ENCODE measurements around the gene BAIAP2L2. TPM values are rescaled to one million over a fixed set of nuclear protein-coding genes. Genes with fewer than 3 reads are reported as not detected.
A peak's percentile ranks its signal among the peaks of the same experiment; 100 is the strongest.

The BAIAP2L2 gene
- total RNA-seq, 4 donors from 2014 or later, result 0.59 to 1.7 TPM; not detected in 2

- no peaks in the 10 kb centered on the region for H3K36me3 ChIP-seq
- TF ChIP-seq POLR2A (IDR thresholded peaks at IDR 0.05) (peak in 1 of 2 donors; percentile 12), CTCF (IDR thresholded peaks at IDR 0.05) (peak; percentile 82 to 96 (median 89))
- no peaks in the 10 kb centered on the region for H3K4me1 ChIP-seq
- intact Hi-C loops (cut with DNase I; ENCODE audit: low total_unique reads), result no loop called here
- no peak overlapping the region for H3K4me3 ChIP-seq
- no peaks in the 10 kb centered on the region for H3K9me3 ChIP-seq
- no peaks in the 10 kb centered on the region for H3K27me3 ChIP-seq
- no peak overlapping the region for H3K27ac ChIP-seq
- peak; percentile 74 to 76 for DNase-seq
Measured at GRCh38 chr22:38051900-38052862, 58.3 kb downstream of the BAIAP2L2 start.

GRCh38 chr22:38051261-38051660, 59.2 kb downstream of the BAIAP2L2 start:
- TF ChIP-seq POLR2A (IDR thresholded peaks at IDR 0.05), result no peak
- no peak for TF ChIP-seq CTCF (IDR thresholded peaks at IDR 0.05)
- Histone ChIP-seq H3K27ac (no peak overlapping the region), H3K36me3 (no peaks in the 10 kb centered on the region), H3K27me3 (no peaks in the 10 kb centered on the region), H3K9me3 (no peaks in the 10 kb centered on the region), H3K4me3 (no peak overlapping the region), H3K4me1 (no peaks in the 10 kb centered on the region)
- DNase-seq, result no peak
- intact Hi-C loops (cut with DNase I; ENCODE audit: low total_unique reads), result no loop called here

- intact Hi-C loops (cut with DNase I; ENCODE audit: low total_unique reads), result no loop called here
Measured at GRCh38 chr22:38050720-38051119, 59.8 kb downstream of the BAIAP2L2 start.

GRCh38 chr22:38049812-38050619, 60.5 kb downstream of the BAIAP2L2 start:
- Histone ChIP-seq H3K4me3 (no peak overlapping the region), H3K36me3 (no peaks in the 10 kb centered on the region), H3K27ac (no peak overlapping the region), H3K4me1 (no peaks in the 10 kb centered on the region), H3K9me3 (no peaks in the 10 kb centered on the region), H3K27me3 (no peaks in the 10 kb centered on the region)
- no peak for DNase-seq
- intact Hi-C loops (cut with DNase I; ENCODE audit: low total_unique reads), result no loop called here
- TF ChIP-seq POLR2A (IDR thresholded peaks at IDR 0.05) (no peak), CTCF (IDR thresholded peaks at IDR 0.05) (no peak)

More at GRCh38 chr22:38050720-38051119, 59.8 kb downstream of the BAIAP2L2 start:
- no peaks in the 10 kb centered on the region for H3K27me3 ChIP-seq
- no peaks in the 10 kb centered on the region for H3K4me1 ChIP-seq
- H3K9me3 ChIP-seq, result no peaks in the 10 kb centered on the region
- TF ChIP-seq CTCF (IDR thresholded peaks at IDR 0.05) (no peak), POLR2A (IDR thresholded peaks at IDR 0.05) (no peak)
- no peak overlapping the region for H3K27ac ChIP-seq
- no peaks in the 10 kb centered on the region for H3K36me3 ChIP-seq
- H3K4me3 ChIP-seq, result no peak overlapping the region
- DNase-seq, result no peak

Measured in uterus (tissue), 4 donors.